HepG2 (cell line): ENCODE data around the gene ZNF174. TPM values are rescaled to one million over a fixed set of nuclear protein-coding genes. Genes with fewer than 3 reads are reported as not detected.
A peak's percentile ranks its signal among the peaks of the same experiment; 100 is the strongest.

Source experiments
- CC2D1A ChIP-seq: sonication (generic); formaldehyde crosslinking; IDR thresholded peaks from 2 replicates; pipeline ENCODE4 v1.8.1; 2023; ENCODE audit warnings: mild to moderate bottlenecking, missing genetic modification reagents
- CEBPG ChIP-seq: IDR thresholded peaks from 2 replicates; pipeline ENCODE4 v1.6.1; 2016
- GTF2F1 ChIP-seq: fragments of 150-350 bp; IDR thresholded peaks from 2 replicates; pipeline ENCODE4 v1.6.1; 2014; ENCODE audit warnings: low read length
- HMGA1 ChIP-seq: sonication (generic); formaldehyde crosslinking; conservative IDR thresholded peaks from 2 replicates; pipeline ENCODE4 v1.4.0; 2020; ENCODE audit warnings: missing genetic modification reagents
- HNF4A ChIP-seq: sonication (generic); formaldehyde crosslinking; IDR thresholded peaks from 2 replicates; pipeline ENCODE4 v1.4.0; 2020; ENCODE audit warnings: missing genetic modification reagents
- NFE2L1 ChIP-seq: sonication (generic); formaldehyde crosslinking; IDR thresholded peaks from 2 replicates; pipeline ENCODE4 v1.4.0; 2020; ENCODE audit warnings: missing genetic modification reagents, mild to moderate bottlenecking, borderline replicate concordance
- SCMH1 ChIP-seq: sonication (generic); formaldehyde crosslinking; IDR thresholded peaks from 2 replicates; pipeline ENCODE4 v1.9.0; 2021; ENCODE audit warnings: missing genetic modification reagents, mild to moderate bottlenecking, borderline replicate concordance
- SMC3 ChIP-seq: IDR thresholded peaks from 2 replicates; pipeline ENCODE4 v1.6.1; 2011; ENCODE audit warnings: low read length, improper control_type of control experiment
- YEATS4 ChIP-seq: sonication (generic); formaldehyde crosslinking; IDR thresholded peaks from 2 replicates; pipeline ENCODE4 v1.4.0; 2020; ENCODE audit warnings: missing genetic modification reagents, borderline replicate concordance
- polyA plus RNA-seq, 8 experiments: library from polyadenylated mRNA; depleted of rRNA in 3 of 8; stranded (reverse) in 7 of 8; unstranded in 1 of 8; fragments of >200 nt; fragmentation: Illumina TruSeq in 4 of 8; extraction: Trizol in 4 of 8; gene quantifications; 2 replicates each; pipeline versions ENCODE4 v1.2.1 to v1.2.3, GENCODE V29; 2011 to 2016; ENCODE audit warnings: low read depth in 4 of 8, missing spikeins in 1 of 8, mixed read lengths in 1 of 8; ENCODE audit not compliant: insufficient read depth in 1 of 8
- total RNA-seq, 5 experiments: library from RNA; depleted of rRNA; stranded (reverse); fragments of >200 nt; fragmentation: Illumina TruSeq; extraction: Trizol; gene quantifications; 2 replicates each; pipeline ENCODE4 v1.2.3, GENCODE V29; 2016; ENCODE audit warnings: low read depth in 1 of 5
- TF ChIP-seq, protein P1 (sequence below): sonication (generic); formaldehyde crosslinking; IDR thresholded peaks from one replicate; pipeline ENCODE4 v1.5.1; 2020; ENCODE audit warnings: mild to moderate bottlenecking, missing genetic modification reagents; ENCODE audit errors: not compliant biosample characterization
- TF ChIP-seq, protein P2 (sequence below): sonication (generic); formaldehyde crosslinking; IDR thresholded peaks from 2 replicates; pipeline ENCODE4 v1.4.0; 2020; ENCODE audit warnings: missing genetic modification reagents, borderline replicate concordance
- TF ChIP-seq, protein P3 (sequence below): sonication (generic); formaldehyde crosslinking; IDR thresholded peaks from 2 replicates; pipeline ENCODE4 v1.4.0; 2020; ENCODE audit warnings: mild to moderate bottlenecking, missing genetic modification reagents, borderline replicate concordance
- TF ChIP-seq, protein P4 (sequence below): sonication (generic); formaldehyde crosslinking; IDR thresholded peaks from 2 replicates; pipeline ENCODE4 v1.8.0; 2022; ENCODE audit warnings: missing genetic modification reagents, mild to moderate bottlenecking, moderate library complexity, borderline replicate concordance
- TF ChIP-seq, protein P5 (sequence below): sonication (generic); formaldehyde crosslinking; IDR thresholded peaks from 2 replicates; pipeline ENCODE4 v1.5.0; 2020; ENCODE audit warnings: missing genetic modification reagents

The ZNF174 gene
- total and polyA plus RNA-seq, 2 of the 13 experiments (the other 11 are each of a cell fraction or from before 2014, with no cell fraction given), result 8.3 to 10.6 TPM

DNA sequence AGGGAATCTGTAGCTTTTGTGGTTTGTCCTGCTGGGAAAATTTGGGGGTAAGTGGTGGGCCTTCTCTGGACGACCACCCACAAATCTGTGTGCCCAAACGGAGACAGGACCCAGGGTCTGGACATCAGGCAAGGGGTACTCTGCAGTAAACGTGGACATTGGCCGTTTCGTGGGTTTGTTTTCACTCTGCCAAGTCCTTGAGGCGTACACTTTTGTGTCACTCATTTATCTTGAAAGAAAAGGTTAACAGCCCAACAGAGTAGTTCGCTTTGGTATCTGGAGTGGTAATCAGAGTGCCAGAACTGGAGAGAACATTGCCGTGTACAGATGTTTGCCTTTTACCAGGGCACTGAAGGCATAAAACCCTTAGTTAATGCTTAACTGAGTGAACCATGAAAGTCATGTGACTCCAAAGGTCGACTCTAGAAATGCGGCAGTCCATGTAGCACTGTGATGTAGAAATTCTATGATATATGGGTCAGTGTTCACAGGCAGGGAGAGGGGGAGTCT lies 57.9 kb downstream of the ZNF174 start (continued):
- TF ChIP-seq, protein P1, sequence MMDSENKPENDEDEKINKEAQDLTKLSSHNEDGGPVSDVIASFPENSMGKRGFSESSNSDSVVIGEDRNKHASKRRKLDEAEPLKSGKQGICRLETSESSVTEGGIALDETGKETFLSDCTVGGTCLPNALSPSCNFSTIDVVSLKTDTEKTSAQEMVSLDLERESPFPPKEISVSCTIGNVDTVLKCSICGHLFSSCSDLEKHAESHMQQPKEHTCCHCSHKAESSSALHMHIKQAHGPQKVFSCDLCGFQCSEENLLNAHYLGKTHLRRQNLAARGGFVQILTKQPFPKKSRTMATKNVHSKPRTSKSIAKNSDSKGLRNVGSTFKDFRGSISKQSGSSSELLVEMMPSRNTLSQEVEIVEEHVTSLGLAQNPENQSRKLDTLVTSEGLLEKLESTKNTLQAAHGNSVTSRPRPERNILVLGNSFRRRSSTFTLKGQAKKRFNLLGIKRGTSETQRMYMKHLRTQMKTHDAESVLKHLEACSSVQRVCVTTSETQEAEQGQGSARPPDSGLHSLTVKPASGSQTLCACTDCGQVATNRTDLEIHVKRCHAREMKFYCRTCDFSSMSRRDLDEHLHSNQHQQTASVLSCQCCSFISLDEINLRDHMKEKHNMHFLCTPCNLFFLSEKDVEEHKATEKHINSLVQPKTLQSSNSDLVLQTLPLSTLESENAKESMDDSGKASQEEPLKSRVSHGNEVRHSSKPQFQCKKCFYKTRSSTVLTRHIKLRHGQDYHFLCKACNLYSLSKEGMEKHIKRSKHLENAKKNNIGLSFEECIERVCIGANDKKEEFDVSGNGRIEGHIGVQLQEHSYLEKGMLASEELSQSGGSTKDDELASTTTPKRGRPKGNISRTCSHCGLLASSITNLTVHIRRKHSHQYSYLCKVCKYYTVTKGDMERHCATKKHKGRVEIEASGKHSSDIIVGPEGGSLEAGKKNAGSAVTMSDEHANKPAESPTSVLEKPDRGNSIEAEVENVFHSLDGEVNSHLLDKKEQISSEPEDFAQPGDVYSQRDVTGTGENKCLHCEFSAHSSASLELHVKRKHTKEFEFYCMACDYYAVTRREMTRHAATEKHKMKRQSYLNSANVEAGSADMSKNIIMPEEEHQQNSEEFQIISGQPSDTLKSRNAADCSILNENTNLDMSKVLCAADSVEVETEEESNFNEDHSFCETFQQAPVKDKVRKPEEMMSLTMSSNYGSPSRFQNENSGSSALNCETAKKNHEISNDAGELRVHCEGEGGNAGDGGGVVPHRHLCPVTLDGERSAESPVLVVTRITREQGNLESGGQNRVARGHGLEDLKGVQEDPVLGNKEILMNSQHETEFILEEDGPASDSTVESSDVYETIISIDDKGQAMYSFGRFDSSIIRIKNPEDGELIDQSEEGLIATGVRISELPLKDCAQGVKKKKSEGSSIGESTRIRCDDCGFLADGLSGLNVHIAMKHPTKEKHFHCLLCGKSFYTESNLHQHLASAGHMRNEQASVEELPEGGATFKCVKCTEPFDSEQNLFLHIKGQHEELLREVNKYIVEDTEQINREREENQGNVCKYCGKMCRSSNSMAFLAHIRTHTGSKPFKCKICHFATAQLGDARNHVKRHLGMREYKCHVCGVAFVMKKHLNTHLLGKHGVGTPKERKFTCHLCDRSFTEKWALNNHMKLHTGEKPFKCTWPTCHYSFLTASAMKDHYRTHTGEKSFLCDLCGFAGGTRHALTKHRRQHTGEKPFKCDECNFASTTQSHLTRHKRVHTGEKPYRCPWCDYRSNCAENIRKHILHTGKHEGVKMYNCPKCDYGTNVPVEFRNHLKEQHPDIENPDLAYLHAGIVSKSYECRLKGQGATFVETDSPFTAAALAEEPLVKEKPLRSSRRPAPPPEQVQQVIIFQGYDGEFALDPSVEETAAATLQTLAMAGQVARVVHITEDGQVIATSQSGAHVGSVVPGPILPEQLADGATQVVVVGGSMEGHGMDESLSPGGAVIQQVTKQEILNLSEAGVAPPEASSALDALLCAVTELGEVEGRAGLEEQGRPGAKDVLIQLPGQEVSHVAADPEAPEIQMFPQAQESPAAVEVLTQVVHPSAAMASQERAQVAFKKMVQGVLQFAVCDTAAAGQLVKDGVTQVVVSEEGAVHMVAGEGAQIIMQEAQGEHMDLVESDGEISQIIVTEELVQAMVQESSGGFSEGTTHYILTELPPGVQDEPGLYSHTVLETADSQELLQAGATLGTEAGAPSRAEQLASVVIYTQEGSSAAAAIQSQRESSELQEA, result no peak
- TF ChIP-seq GTF2F1 (peak; percentile 76), CC2D1A (CRISPR knock-in tag) (no peak), CEBPG (CRISPR knock-in tag) (peak; percentile 46), HNF4A (CRISPR knock-in tag) (peak; percentile 61), SCMH1 (CRISPR knock-in tag) (no peak), HMGA1 (no peak), YEATS4 (CRISPR knock-in tag) (peak; percentile 67; the same call in 1 of the 2 replicates), SMC3 (peak; percentile 6; the same call in 1 of the 2 replicates), NFE2L1 (CRISPR knock-in tag) (no peak)
- TF ChIP-seq, protein P2, sequence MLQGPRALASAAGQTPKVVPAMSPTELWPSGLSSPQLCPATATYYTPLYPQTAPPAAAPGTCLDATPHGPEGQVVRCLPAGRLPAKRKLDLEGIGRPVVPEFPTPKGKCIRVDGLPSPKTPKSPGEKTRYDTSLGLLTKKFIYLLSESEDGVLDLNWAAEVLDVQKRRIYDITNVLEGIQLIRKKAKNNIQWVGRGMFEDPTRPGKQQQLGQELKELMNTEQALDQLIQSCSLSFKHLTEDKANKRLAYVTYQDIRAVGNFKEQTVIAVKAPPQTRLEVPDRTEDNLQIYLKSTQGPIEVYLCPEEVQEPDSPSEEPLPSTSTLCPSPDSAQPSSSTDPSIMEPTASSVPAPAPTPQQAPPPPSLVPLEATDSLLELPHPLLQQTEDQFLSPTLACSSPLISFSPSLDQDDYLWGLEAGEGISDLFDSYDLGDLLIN, result 0 out of 2 replicates have a peak, but pooled peaks have one; percentile 35
- TF ChIP-seq, protein P3, sequence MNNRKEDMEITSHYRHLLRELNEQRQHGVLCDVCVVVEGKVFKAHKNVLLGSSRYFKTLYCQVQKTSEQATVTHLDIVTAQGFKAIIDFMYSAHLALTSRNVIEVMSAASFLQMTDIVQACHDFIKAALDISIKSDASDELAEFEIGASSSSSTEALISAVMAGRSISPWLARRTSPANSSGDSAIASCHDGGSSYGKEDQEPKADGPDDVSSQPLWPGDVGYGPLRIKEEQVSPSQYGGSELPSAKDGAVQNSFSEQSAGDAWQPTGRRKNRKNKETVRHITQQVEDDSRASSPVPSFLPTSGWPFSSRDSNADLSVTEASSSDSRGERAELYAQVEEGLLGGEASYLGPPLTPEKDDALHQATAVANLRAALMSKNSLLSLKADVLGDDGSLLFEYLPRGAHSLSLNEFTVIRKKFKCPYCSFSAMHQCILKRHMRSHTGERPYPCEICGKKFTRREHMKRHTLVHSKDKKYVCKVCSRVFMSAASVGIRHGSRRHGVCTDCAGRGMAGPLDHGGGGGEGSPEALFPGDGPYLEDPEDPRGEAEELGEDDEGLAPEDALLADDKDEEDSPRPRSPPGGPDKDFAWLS (CRISPR knock-in tag), result no peak
- TF ChIP-seq, protein P4, sequence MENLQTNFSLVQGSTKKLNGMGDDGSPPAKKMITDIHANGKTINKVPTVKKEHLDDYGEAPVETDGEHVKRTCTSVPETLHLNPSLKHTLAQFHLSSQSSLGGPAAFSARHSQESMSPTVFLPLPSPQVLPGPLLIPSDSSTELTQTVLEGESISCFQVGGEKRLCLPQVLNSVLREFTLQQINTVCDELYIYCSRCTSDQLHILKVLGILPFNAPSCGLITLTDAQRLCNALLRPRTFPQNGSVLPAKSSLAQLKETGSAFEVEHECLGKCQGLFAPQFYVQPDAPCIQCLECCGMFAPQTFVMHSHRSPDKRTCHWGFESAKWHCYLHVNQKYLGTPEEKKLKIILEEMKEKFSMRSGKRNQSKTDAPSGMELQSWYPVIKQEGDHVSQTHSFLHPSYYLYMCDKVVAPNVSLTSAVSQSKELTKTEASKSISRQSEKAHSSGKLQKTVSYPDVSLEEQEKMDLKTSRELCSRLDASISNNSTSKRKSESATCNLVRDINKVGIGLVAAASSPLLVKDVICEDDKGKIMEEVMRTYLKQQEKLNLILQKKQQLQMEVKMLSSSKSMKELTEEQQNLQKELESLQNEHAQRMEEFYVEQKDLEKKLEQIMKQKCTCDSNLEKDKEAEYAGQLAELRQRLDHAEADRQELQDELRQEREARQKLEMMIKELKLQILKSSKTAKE (CRISPR knock-in tag), result no peak
- TF ChIP-seq, protein P5, sequence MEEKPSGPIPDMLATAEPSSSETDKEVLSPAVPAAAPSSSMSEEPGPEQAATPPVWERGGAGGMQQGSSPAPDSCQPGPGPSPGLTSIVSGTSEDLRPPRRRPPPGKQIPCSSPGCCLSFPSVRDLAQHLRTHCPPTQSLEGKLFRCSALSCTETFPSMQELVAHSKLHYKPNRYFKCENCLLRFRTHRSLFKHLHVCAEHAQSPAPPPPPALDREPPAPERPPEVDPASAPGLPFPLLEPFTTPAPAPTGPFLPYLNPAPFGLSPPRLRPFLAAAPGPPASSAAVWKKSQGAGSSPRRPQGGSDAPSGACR (CRISPR knock-in tag), result peak; percentile 61
